HL-60/S4 treated with phorbol 12-myristate 13-acetate at 8.2 ng/mL for 4 days and 3 days (cell line): Measurements from ENCODE around the gene RBMY1B.
"Not testable (repeated sequence)": the region's sequence is repeated elsewhere in the genome, so short reads cannot be mapped to it uniquely, and the experiment has no call there.

ENCODE experiments used
- in situ Hi-C: fragments of 300-500 bp; cut with MboI; formaldehyde crosslinking; loops from 2 replicates; pipeline ENCODE4 v1.15.0; 2022; ENCODE audit warnings: low sequenced_read_pairs

RBMY1B gene

GRCh38 chrY:21511038-21511437 lies at the start of gene RBMY1B:
Gene RBMY1B (plus strand): TSS chrY:21511338. CDS start chrY:21513351, 2,013 bp downstream.
- in situ Hi-C loops, result not testable (repeated sequence)

DNA sequence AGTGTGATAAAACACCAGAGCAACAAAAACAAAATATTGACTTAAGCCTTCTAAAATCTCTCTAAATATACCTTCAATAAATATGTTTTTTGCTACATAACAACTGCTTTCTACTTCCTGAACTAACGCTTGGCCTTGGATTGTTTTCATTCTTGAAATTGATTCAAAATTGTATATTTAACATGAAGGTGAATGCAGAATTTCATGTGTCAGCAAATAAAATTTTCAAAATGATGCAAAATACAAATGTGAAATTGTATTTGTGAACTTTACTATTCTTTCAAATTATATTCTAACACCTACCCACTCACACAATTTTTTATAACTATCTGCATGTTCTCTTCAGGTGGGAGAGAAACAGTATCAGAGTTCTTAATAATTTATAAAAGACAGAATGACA lies 48.2 kb upstream of the RBMY1B start:
- in situ Hi-C loops, result not testable (repeated sequence)

- in situ Hi-C loops, result no loop called here
These were observed 28.2 kb upstream of the RBMY1B start for GRCh38 chrY:21482967-21483366.

DNA sequence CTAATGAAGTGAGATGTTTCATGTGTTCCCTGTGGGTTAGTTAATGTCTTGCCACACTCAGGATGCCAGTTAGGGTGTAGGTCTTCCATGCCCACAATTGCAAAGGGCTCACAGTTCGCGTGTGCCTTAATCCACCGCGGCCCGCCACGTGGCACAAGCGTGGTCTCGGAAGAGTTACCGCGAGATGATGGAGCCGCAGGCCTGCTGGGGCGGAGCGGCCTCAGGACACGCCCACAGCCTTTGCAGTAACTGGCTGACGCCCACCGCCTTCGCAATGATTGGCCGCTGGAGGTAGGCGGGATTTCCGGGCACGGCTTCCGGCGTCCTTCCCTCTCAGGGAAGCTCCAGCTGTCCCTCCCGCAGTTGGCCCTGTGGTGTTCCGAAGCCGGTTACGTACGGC lies 23.4 kb downstream of the RBMY1B start, which contains the start of gene RBMY1A1:
TSS of gene RBMY1A1 (plus strand) at position 301 of the 400 bp plus-strand sequence. CDS start 2,013 bp downstream, outside the sequence.
- in situ Hi-C loops, result not testable (repeated sequence)

DNA sequence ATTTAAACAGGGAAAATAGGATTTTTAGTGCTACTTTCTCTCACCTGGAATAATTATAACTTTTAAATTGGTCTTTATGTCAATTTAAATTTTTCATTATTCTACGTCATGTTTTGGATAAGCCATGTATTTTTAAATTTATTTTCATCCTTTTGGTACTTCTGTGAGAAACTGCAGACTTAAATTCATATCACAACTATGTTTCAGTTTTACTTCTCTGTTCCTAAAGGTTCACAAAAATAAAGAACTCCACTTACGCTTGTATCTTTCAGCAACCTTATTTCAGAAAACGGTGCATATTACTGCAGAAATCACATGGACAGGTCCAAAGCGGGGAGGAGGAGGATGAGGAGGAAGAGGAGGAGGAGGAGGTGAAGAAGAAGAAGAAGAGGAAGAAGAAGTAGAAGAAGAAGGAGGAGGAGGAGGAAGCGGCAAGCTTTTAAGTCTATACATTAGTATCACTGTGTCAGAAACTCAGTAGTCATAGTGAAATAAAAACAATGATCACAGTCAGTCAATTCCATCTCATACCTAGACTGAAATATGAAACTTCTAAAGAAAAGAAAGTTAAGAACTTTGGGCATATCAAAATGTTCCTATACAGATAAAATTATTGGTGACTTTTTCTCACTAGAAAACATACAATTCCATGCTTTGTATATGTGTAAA lies 48.3 kb downstream of the RBMY1B start:
- in situ Hi-C loops, result not testable (repeated sequence)
